WI38 (cell line): Measurements from ENCODE around the gene OSTN.

Experiments
- H3K4me3 ChIP-seq: 2 replicates; pipeline ENCODE4 v1.5.1; 2011; ENCODE audit warnings: low read depth, mild to moderate bottlenecking, control low read depth, low read length
- TF ChIP-seq, protein P1 (sequence below): IDR thresholded peaks from 2 replicates; pipeline ENCODE4 v1.5.1; 2012; ENCODE audit warnings: low read depth, mild to moderate bottlenecking, control low read depth, low read length

The OSTN gene

GRCh38 chr3:191282251-191283185 is 83.5 kb downstream of the OSTN start:
- TF ChIP-seq, protein P1, sequence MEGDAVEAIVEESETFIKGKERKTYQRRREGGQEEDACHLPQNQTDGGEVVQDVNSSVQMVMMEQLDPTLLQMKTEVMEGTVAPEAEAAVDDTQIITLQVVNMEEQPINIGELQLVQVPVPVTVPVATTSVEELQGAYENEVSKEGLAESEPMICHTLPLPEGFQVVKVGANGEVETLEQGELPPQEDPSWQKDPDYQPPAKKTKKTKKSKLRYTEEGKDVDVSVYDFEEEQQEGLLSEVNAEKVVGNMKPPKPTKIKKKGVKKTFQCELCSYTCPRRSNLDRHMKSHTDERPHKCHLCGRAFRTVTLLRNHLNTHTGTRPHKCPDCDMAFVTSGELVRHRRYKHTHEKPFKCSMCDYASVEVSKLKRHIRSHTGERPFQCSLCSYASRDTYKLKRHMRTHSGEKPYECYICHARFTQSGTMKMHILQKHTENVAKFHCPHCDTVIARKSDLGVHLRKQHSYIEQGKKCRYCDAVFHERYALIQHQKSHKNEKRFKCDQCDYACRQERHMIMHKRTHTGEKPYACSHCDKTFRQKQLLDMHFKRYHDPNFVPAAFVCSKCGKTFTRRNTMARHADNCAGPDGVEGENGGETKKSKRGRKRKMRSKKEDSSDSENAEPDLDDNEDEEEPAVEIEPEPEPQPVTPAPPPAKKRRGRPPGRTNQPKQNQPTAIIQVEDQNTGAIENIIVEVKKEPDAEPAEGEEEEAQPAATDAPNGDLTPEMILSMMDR = no peak
- no peak overlapping the region for H3K4me3 ChIP-seq

DNA sequence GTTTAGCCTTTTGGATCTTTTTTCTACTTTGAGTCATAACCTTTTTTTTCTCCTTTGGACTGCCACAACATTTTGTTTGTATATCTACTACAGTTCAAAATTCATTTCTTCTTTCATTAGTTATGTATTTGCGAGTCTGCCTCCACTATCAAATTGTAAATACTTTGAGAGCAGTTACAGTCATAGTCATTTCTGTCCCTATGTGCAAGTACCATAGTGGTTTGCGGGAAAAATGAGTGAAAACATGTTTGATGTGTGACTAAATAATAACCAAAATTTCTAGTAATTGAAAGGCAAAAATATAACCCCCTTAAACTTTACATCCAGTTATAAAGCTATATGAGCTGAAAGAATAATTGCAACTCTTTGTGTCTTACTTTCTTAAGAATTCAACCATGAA is 84.4 kb downstream of the OSTN start:
- H3K4me3 ChIP-seq = no peak overlapping the region
- TF ChIP-seq, protein P1 = no peak

DNA sequence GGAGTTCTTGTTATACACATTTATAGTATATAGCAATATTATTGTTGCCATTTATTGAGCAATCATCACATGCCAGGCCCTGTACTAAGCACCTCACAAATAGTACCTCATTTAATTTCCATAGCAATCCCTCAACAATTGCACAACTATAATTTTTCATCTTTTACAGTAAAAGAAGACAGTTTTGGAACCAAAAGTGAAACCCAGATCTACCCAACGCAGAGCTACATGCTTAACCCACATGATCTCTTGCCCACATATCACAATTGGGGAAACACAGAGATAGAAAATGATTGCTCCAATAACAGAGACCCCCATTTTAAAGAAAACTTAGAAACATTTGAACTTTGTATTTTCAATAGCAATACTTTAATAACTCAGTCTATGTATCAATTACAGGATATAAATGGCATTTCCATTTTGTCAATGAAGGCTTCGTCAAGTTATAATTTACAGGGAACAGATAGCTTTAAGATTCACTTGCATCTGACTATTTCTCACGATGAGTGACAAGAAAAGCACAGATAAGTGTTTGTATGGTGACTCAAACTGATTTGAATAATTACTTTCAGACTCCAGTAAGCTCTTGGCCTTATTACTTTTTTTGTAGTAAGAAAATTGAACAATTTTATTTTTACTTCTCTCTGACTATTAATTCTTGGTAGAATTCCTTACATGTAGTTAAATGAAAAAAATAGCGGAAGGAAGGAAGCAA is 91.4 kb downstream of the OSTN start:
- TF ChIP-seq, protein P1 = no peak
- no peak overlapping the region for H3K4me3 ChIP-seq

DNA sequence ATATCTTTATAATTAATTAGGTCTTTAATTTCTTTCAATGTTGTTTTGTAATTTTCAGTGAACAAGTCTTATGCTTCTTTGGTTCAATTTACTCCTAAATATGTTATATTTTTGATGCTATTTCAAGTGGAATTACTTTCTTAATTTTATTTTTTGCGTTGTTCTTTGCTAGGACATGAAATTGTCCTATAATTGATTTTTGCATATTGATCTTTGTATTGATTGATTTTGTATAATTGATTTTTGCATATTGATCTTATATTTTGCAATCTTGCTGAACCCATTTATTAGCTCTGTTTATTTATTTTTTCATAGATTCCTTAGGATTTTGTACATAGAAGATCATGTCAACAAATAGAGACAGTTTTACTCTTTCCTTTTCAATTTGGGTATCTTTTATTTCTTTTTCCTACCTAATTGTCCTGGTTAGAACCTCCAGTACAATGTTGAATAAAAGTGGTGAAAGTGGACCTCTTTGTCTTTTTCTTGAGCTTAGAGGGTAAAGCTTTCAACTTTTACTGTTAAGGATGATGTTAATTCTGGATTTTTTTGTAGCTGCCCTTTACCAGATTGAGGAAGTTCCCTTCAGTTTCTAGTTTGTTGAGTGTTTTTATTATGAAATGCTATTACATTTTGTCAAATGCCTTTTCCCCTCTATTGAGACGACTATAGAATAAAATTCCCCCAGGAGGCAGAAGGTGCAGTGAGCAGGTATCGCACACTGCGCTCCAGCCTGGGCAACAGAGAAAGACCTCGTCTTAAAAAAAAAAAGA is 93.4 kb downstream of the OSTN start:
- H3K4me3 ChIP-seq = no peak overlapping the region
- TF ChIP-seq, protein P1 = no peak

DNA sequence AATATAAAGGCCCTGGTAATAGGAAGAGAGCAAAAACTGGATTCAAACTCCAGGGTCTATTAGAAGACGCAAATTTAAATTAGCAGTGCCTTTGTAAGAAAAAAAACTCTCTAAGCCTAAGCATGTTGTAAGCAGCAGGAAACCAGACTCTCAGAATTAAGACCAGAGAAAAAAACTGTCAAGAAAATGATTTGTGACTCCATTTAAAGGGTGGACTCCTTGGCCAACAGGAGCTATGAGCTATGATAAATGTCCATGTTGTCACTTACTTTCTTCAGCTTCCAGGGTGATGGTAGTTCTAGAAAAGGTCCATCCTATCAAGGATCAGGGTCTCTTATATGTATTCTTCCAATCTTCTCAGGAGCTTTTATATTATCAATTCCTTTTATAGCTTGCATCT is 95.2 kb downstream of the OSTN start:
- no peak overlapping the region for H3K4me3 ChIP-seq
- TF ChIP-seq, protein P1 = no peak

DNA sequence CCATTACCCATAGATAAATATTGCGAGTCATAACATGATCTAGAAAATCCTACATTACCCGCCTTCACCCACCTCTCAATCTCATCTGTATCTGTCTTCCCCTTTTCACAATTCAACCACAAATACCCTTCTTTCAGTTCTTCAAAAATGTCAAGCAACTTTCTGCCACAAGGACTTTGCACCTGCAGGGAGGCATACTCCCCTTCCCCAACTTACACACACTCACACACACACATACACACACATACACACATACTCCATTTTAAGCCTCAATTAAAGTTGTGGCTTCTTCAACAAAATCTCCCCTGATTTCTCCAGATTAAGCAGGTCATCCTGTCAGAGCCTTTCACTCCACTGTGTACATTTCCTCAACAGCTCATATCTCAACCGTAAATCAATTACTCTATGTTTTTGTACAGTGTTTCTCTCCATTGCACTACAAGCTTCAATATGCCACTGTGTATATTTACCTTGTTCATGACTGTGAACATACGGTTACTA is 97.0 kb downstream of the OSTN start:
- no peak overlapping the region for H3K4me3 ChIP-seq
- TF ChIP-seq, protein P1 = no peak
